Stomach (tissue), 9 donors: ENCODE data around the gene MSI2. TPM values are rescaled to one million over a fixed set of nuclear protein-coding genes. Genes with fewer than 3 reads are reported as not detected.
A peak's percentile ranks its signal among the peaks of the same experiment; 100 is the strongest.

ENCODE experiments used
- DNase-seq, 2 donors: peaks; one replicate each; pipeline versions ENCODE4 v3.0.0 to v3.0.0-alpha.2; 2013 to 2019
- H3K27ac ChIP-seq, 5 donors: fragments of 200-600 bp in 4 of 5; sonication (generic) in 4 of 5; one replicate each; pipeline ENCODE4 v1.5.1; 2013 to 2019; ENCODE audit warnings: mild to moderate bottlenecking in 1 of 5, moderate library complexity in 1 of 5
- H3K27me3 ChIP-seq, 3 donors: fragments of 200-600 bp; sonication (generic); one replicate each; pipeline ENCODE4 v1.5.1; 2017 to 2019; ENCODE audit warnings: mixed run types in 1 of 3
- H3K36me3 ChIP-seq, 4 donors: fragments of 200-600 bp; sonication (generic); 1 replicate in 3 of 4; 2 replicates in 1 of 4; pipeline ENCODE4 v1.5.1; 2016 to 2019
- H3K4me1 ChIP-seq, 4 donors: fragments of 200-600 bp; sonication (generic); one replicate each; pipeline ENCODE4 v1.5.1; 2016 to 2019
- H3K4me3 ChIP-seq, 4 donors: fragments of 200-600 bp; sonication (generic) in 3 of 4; one replicate each; pipeline ENCODE4 v1.5.1; 2016 to 2019; ENCODE audit warnings: mild to moderate bottlenecking in 1 of 4
- H3K9me3 ChIP-seq, 4 donors: fragments of 200-600 bp; sonication (generic); one replicate each; pipeline ENCODE4 v1.5.1; 2016 to 2019
- EP300 ChIP-seq: sonication (generic); formaldehyde crosslinking; IDR thresholded peaks from one replicate; pipeline ENCODE4 v1.6.1; 2017; ENCODE audit warnings: antibody characterized with exemption
- POLR2A ChIP-seq, 4 donors: fragments of 450-650 bp; IDR thresholded peaks; one replicate each; pipeline ENCODE4 v1.6.1; 2016; ENCODE audit warnings: antibody characterized with exemption in 4 of 4, control low read depth in 2 of 4, mild to moderate bottlenecking in 1 of 4, moderate library complexity in 1 of 4
- POLR2AphosphoS5 ChIP-seq, 3 donors: sonication (generic); formaldehyde crosslinking; IDR thresholded peaks; one replicate each; pipeline ENCODE4 v1.6.1; 2016; ENCODE audit warnings: antibody characterized with exemption in 3 of 3
- WGBS, 5 donors: extraction: QIAGEN DNeasy Blood & Tissue Kit in 3 of 5; methylation state at CpG; one replicate each; pipeline versions ENCODE4 v1.1.5 to v1.1.7; 2013 to 2018; 5-methylcytosine and 5-hydroxymethylcytosine counted together
- intact Hi-C: fragments of 100-400 bp; cut with DNase I; formaldehyde crosslinking; loops from one replicate; pipeline ENCODE4 v1.15.1; 2023; ENCODE audit warnings: low total_unique reads
- polyA plus RNA-seq, 3 donors: library from polyadenylated mRNA; stranded (reverse); fragments of 200-250 nt; gene quantifications; one replicate each; pipeline ENCODE4 v1.2.3, GENCODE V29; 2013
- total RNA-seq, 5 donors: library from RNA; depleted of rRNA; stranded (reverse); fragments of >200 nt; gene quantifications; one replicate each; pipeline versions ENCODE4 v1.1.0 to v1.2.3, GENCODE V29; 2014 to 2016
- TF ChIP-seq, protein P1 (sequence below), 7 experiments: fragments of 450-650 bp in 4 of 7; fragments of 200-600 bp in 3 of 7; sonication (generic) in 3 of 7; IDR thresholded peaks; one replicate each; pipeline ENCODE4 v1.5.1; 2016 to 2019; ENCODE audit warnings: antibody characterized with exemption in 7 of 7, control low read depth in 2 of 7, mild to moderate bottlenecking in 1 of 7
- donor health status: healthy with polysubstance abuse.
- donor health status: Bipolar disorder and iron deficiency.
- donor health status: healthy.

Gene MSI2
- total and polyA plus RNA-seq, 8 donors = 8.3 to 72.4 (median 22.9) TPM

DNA sequence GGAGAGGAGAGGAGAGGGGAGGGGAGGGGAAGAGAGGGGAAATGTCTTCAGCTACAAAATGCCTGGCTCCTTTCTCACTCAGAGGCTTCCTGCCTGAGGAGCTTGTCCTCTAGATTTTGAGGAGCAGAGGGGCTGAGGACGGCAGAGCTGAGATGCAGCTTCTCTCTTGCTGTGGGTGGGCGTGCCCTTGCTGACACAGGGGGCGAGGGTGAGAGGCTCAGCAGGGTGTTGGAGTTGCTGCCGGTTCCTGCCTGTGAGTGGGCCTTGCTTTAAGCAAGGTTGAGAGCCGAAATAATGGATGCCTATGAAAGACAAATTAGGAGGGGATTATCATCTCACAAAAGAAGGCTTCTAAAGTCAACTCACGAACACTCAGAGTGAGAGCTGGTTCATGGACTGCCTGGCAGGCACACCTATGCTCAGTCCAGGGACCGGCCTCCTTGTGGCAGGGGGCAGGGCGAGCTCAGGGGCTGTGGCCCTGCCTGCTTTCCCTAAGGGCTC, 215.6 kb downstream of the MSI2 start:
- no peak overlapping the region for H3K27ac ChIP-seq
- no peaks in the 10 kb centered on the region for H3K9me3 ChIP-seq
- DNase-seq = peak in 1 of 2 donors; percentile 39
- TF ChIP-seq EP300 (no peak), POLR2AphosphoS5 (IDR thresholded peaks at IDR 0.05) (no peak), POLR2A (IDR thresholded peaks at IDR 0.05) (no peak)
- intact Hi-C loops = no loop called here
- no peaks in the 10 kb centered on the region for H3K27me3 ChIP-seq
- WGBS, 5 donors = 83 to 92% (median 88%) methylated on average over 8 of the region's 8 CpGs
- no peaks in the 10 kb centered on the region for H3K36me3 ChIP-seq
- peaks cover 0 to 11% (median 4%) of the 10 kb centered on the region in 4 donors for H3K4me1 ChIP-seq
- H3K4me3 ChIP-seq = no peak overlapping the region

DNA sequence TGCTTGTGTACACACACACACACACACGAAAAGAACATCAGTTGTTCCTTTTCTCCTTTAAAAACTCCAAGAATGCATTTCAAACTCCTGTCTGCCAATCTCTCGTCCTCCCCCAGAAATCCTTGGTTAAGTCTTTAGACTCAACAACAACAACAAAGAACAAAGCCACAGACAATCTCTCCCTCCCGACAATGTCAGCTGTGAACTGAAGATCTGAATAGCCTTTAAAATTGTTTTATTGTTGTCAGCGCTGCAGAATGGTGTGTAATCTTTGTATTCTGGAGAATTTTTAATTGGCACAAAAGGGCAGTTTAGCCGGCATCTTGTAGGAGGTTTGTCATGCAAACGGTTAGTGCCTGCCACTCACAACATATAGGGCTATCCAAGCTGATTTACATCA, 219.5 kb downstream of the MSI2 start:
- DNase-seq = no peak
- H3K4me3 ChIP-seq = no peak overlapping the region
- no peaks in the 10 kb centered on the region for H3K36me3 ChIP-seq
- intact Hi-C loops = no loop called here
- whole genome bisulfite sequencing, 5 donors = 85 to 91% (median 88%) methylated on average over 6 of the region's 6 CpGs
- H3K9me3 ChIP-seq = no peaks in the 10 kb centered on the region
- H3K4me1 ChIP-seq = peaks cover 0 to 27% (median 12%) of the 10 kb centered on the region in 4 donors
- no peak for TF ChIP-seq POLR2A (IDR thresholded peaks at IDR 0.05)
- TF ChIP-seq EP300 = no peak
- TF ChIP-seq, protein P1, sequence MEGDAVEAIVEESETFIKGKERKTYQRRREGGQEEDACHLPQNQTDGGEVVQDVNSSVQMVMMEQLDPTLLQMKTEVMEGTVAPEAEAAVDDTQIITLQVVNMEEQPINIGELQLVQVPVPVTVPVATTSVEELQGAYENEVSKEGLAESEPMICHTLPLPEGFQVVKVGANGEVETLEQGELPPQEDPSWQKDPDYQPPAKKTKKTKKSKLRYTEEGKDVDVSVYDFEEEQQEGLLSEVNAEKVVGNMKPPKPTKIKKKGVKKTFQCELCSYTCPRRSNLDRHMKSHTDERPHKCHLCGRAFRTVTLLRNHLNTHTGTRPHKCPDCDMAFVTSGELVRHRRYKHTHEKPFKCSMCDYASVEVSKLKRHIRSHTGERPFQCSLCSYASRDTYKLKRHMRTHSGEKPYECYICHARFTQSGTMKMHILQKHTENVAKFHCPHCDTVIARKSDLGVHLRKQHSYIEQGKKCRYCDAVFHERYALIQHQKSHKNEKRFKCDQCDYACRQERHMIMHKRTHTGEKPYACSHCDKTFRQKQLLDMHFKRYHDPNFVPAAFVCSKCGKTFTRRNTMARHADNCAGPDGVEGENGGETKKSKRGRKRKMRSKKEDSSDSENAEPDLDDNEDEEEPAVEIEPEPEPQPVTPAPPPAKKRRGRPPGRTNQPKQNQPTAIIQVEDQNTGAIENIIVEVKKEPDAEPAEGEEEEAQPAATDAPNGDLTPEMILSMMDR (IDR thresholded peaks at IDR 0.05) = no peak
- no peak for TF ChIP-seq POLR2AphosphoS5 (IDR thresholded peaks at IDR 0.05)
- no peaks in the 10 kb centered on the region for H3K27me3 ChIP-seq
- H3K27ac ChIP-seq = no peak overlapping the region

DNA sequence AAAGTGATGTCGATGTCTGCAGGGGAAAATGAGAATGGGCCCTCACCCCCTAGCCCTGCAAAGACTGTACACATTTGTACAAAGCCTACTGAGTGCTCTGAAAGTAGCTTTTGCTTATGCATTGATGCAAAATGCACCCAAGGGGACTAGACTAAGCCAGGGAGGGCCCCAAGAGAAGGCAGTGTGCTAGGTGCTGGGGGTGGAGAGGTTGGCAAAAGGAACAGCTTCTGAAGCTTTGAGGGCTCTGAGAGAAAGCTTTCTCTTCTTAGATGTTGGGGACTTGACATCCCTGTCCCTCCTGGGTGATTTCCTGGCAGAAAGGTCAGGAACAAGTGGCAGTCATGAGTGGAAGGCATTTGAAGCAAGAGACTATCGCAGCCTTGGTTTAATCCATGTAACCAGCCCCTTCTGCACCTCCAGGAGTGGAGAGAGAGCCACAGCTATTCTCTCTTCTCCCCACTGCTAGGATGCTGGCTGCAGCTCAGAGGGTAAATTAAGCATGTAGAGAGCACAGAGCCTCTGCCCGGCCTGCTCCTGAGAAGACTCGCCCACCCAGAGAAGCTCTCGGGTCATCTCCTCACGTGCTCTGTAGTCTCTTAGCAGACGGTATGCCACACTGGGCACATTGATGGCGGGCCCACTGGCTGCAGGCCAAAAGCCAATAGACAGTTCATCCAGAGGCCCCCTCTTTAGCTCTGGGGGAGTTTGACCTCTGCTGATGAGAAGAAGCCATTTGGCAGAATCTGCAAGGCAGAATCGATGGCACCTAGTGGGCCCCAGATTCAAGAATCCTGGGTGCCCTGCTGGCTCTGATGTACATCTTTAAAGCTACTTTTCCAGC, 221.4 kb downstream of the MSI2 start:
- 78 to 89% (median 85%) methylated on average over 9 of the region's 9 CpGs for WGBS, 5 donors
- no peak for DNase-seq
- peaks cover 0 to 39% (median 17%) of the 10 kb centered on the region in 4 donors for H3K4me1 ChIP-seq
- no peak overlapping the region for H3K4me3 ChIP-seq
- no peaks in the 10 kb centered on the region for H3K27me3 ChIP-seq
- intact Hi-C loops = no loop called here
- H3K9me3 ChIP-seq = no peaks in the 10 kb centered on the region
- no peaks in the 10 kb centered on the region for H3K36me3 ChIP-seq
- H3K27ac ChIP-seq = peak overlapping the region in 1 of 5 donors; percentile 50
- no peak for TF ChIP-seq EP300
- no peak for TF ChIP-seq POLR2AphosphoS5 (IDR thresholded peaks at IDR 0.05)

DNA sequence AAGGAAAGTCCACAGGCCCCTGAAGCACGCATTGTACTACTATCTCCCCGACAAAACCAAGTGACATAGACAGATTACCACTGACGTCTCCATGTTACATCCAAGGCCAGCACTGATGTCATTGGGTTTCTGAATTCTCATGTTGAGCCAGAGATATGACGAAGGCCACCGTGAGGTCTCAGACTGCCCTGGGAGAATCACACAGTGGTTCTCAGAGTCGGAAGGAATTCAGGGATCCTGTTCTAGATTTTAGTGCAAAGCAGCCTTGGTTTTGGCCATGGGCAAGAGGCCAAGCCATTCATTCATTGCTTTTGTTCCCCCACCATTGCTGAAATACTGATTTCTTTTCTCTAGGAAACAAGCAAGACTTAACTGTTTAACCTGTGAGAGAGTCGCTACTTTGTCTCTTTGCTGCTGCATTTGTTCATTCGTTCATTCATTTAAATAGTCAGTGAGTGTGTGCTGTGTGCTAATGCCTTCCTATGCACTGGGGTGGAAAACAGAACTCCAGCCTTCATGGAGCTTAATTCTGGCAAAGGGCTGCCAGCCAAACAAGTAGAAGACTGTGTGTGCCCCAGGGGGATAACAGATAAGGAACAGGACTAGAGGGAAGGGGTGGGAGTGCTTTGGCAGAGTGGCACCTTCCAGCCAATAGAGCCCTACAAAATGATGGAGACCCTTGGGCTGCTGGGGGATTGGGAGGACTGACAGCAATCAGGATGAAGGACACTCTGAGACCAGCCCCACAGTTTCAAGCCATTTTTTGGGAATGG, 222.3 kb downstream of the MSI2 start:
- WGBS, 5 donors = 70 to 77% (median 74%) methylated on average over 8 of the region's 8 CpGs

More for the DNA sequence above, 222.3 kb downstream of the MSI2 start:
- Histone ChIP-seq H3K27ac (peak overlapping the region in 1 of 5 donors; percentile 19), H3K4me3 (no peak overlapping the region), H3K9me3 (no peaks in the 10 kb centered on the region), H3K4me1 (peaks cover 0 to 34% (median 16%) of the 10 kb centered on the region in 4 donors), H3K27me3 (no peaks in the 10 kb centered on the region), H3K36me3 (no peaks in the 10 kb centered on the region)
- no peak for TF ChIP-seq POLR2AphosphoS5 (IDR thresholded peaks at IDR 0.05)
- TF ChIP-seq POLR2A (IDR thresholded peaks at IDR 0.05) = no peak
- TF ChIP-seq EP300 = no peak
- TF ChIP-seq, protein P1 (IDR thresholded peaks at IDR 0.05) = no peak
- peak in 1 of 2 donors; percentile 78 for DNase-seq
- intact Hi-C loops = no loop called here
